Loucy (cell line): ENCODE measurements around the gene RHBG.

Experiments used
- EZH2phosphoT487 ChIP-seq: fragments of 200-600 bp; IDR thresholded peaks from 2 replicates; pipeline ENCODE4 v1.6.1; 2018; ENCODE audit warnings: antibody characterized with exemption, mild to moderate bottlenecking, moderate library complexity, borderline replicate concordance
- TF ChIP-seq, protein P1 (sequence below): fragments of 200-600 bp; sonication (generic); conservative IDR thresholded peaks from 2 replicates; pipeline ENCODE4 v1.5.1; 2014; ENCODE audit warnings: mild to moderate bottlenecking, antibody characterized with exemption, low read length

DNA sequence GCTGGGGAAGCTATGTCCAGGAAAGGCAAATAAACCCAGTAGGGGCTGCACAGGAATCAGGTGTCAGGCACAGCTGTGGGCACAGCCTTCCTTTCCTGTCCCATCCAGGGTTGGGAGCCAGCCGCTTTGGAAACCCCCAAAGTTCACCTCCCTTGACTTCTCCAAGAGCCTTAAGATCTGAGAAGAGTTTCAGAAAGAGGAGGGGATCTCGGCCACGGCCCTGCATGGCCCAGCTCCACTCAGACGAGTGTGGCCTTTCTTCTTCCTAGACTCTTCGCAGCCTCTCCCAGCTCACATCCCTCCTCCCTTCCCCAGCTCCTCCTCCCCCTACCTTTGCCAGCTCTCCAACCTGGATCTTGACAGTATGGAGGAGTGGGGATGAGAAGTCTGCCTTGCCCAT, 36.7 kb downstream of the RHBG start:
- TF ChIP-seq, protein P1, sequence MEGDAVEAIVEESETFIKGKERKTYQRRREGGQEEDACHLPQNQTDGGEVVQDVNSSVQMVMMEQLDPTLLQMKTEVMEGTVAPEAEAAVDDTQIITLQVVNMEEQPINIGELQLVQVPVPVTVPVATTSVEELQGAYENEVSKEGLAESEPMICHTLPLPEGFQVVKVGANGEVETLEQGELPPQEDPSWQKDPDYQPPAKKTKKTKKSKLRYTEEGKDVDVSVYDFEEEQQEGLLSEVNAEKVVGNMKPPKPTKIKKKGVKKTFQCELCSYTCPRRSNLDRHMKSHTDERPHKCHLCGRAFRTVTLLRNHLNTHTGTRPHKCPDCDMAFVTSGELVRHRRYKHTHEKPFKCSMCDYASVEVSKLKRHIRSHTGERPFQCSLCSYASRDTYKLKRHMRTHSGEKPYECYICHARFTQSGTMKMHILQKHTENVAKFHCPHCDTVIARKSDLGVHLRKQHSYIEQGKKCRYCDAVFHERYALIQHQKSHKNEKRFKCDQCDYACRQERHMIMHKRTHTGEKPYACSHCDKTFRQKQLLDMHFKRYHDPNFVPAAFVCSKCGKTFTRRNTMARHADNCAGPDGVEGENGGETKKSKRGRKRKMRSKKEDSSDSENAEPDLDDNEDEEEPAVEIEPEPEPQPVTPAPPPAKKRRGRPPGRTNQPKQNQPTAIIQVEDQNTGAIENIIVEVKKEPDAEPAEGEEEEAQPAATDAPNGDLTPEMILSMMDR, result no peak
- no peak for TF ChIP-seq EZH2phosphoT487
